Fibroblast of the aortic adventitia (primary cell): ENCODE results near the gene ZNF322. TPM values are rescaled to one million over a fixed set of nuclear protein-coding genes. Genes with fewer than 3 reads are reported as not detected.

ENCODE experiments used
- DNase-seq: peaks from one replicate; pipeline ENCODE4 v3.0.0-alpha.2; 2010; ENCODE audit warnings: low read depth
- H3K4me3 ChIP-seq: 2 replicates; pipeline ENCODE4 v1.5.1; 2011; ENCODE audit warnings: low read depth, mild to moderate bottlenecking, control low read depth, low read length, moderate library complexity
- CTCF ChIP-seq: IDR thresholded peaks from 2 replicates; pipeline ENCODE4 v1.5.1; 2011; ENCODE audit warnings: mild to moderate bottlenecking, low read length, control low read depth, inconsistent platforms; ENCODE audit not compliant: insufficient read depth
- total RNA-seq: library from RNA; depleted of rRNA; stranded (reverse); fragments of >200 nt; gene quantifications from 2 replicates; pipeline ENCODE4 v1.2.3, GENCODE V29; 2012; ENCODE audit warnings: low replicate concordance

Gene ZNF322
- total RNA-seq, 1 donor = 15.5 TPM

GRCh38 chr6:26657256-26657655 lies 2.3 kb downstream of the ZNF322 start:
- no peak for TF ChIP-seq CTCF
- no peak for DNase-seq
- no peak overlapping the region for H3K4me3 ChIP-seq

- DNase-seq = no peak
- H3K4me3 ChIP-seq = no peak overlapping the region
- no peak for TF ChIP-seq CTCF
These were observed 6.5 kb downstream of the ZNF322 start for GRCh38 chr6:26653007-26653406.

GRCh38 chr6:26651133-26651781 lies 8.3 kb downstream of the ZNF322 start:
- no peak for TF ChIP-seq CTCF
- H3K4me3 ChIP-seq = no peak overlapping the region
- no peak for DNase-seq

- no peak for TF ChIP-seq CTCF
- DNase-seq = no peak
- H3K4me3 ChIP-seq = no peak overlapping the region
These were observed 13.5 kb downstream of the ZNF322 start for GRCh38 chr6:26646074-26646473.

- H3K4me3 ChIP-seq = no peak overlapping the region
- no peak for DNase-seq
- TF ChIP-seq CTCF = no peak
These were observed 18.7 kb downstream of the ZNF322 start for GRCh38 chr6:26640806-26641205.

GRCh38 chr6:26629359-26629758 lies 30.2 kb downstream of the ZNF322 start:
- H3K4me3 ChIP-seq = no peak overlapping the region
- DNase-seq = no peak
- TF ChIP-seq CTCF = no peak

GRCh38 chr6:26627843-26628242 lies 31.7 kb downstream of the ZNF322 start:
- no peak for TF ChIP-seq CTCF
- no peak overlapping the region for H3K4me3 ChIP-seq
- no peak for DNase-seq
